ENCODE measurements around the gene DUS1L. TPM values are rescaled to one million over a fixed set of nuclear protein-coding genes. Genes with fewer than 3 reads are reported as not detected.

DUS1L gene
- total and polyA plus RNA-seq, 9 donors: 15.0 to 72.4 (median 62.5) TPM

DNA sequence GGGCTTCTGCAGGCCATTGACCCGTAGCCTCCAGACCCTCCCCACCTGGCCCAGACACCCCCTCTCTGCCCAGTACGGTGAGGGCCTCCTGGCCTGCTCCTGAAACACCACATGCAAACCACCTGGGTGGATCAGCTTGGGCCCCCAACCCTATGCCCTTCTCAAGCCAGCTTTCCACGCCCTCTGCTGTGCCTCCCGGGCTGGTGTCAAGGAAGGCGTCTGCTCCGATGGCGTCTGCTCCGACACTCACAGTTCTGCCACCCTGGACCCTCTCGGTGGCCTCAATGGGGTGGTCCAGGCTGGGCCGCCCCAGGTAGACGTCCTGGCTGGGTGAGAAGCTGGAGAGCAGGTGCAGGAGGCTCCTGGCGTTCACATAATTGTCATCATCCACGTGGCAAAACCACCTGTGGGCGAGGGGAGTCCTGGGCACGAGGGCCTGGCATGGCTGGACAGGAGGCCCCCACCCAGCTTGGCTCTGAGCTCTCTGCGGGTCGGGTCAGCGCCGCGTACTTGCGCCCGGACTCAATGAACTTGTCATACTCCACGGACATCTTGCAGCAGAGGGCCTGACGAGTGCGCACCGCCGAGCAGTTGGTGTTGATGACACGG is 15.3 kb downstream of the DUS1L start:
- Histone ChIP-seq H3K27ac (peak overlapping the region in 1 of 2 donors; percentile 75), H3K4me3 (peak overlapping the region; percentile 59), H3K9me3 (no peaks in the 10 kb centered on the region), H3K4me1 (ENCODE audit: insufficient read depth) (peaks cover 9% of the 10 kb centered on the region), H3K36me3 (no peaks in the 10 kb centered on the region), H3K27me3 (no peaks in the 10 kb centered on the region)
- TF ChIP-seq, protein P1, sequence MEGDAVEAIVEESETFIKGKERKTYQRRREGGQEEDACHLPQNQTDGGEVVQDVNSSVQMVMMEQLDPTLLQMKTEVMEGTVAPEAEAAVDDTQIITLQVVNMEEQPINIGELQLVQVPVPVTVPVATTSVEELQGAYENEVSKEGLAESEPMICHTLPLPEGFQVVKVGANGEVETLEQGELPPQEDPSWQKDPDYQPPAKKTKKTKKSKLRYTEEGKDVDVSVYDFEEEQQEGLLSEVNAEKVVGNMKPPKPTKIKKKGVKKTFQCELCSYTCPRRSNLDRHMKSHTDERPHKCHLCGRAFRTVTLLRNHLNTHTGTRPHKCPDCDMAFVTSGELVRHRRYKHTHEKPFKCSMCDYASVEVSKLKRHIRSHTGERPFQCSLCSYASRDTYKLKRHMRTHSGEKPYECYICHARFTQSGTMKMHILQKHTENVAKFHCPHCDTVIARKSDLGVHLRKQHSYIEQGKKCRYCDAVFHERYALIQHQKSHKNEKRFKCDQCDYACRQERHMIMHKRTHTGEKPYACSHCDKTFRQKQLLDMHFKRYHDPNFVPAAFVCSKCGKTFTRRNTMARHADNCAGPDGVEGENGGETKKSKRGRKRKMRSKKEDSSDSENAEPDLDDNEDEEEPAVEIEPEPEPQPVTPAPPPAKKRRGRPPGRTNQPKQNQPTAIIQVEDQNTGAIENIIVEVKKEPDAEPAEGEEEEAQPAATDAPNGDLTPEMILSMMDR (IDR thresholded peaks at IDR 0.05): no peak
- TF ChIP-seq EP300 (IDR thresholded peaks at IDR 0.05): no peak
- TF ChIP-seq POLR2A (IDR thresholded peaks at IDR 0.05): no peak
- intact Hi-C loops (cut with DNase I): loop anchor here in 1 of 4 donors (10.0 kb wide), 1 partner anchor 55 kb away; no protein-coding TSS in a partner anchor
- WGBS, 3 donors: 82 to 89% (median 84%) methylated on average over 25 to 28 of the region's 28 CpGs
- peak in 2 of 5 donors; percentile 13 to 37 for DNase-seq

DNA sequence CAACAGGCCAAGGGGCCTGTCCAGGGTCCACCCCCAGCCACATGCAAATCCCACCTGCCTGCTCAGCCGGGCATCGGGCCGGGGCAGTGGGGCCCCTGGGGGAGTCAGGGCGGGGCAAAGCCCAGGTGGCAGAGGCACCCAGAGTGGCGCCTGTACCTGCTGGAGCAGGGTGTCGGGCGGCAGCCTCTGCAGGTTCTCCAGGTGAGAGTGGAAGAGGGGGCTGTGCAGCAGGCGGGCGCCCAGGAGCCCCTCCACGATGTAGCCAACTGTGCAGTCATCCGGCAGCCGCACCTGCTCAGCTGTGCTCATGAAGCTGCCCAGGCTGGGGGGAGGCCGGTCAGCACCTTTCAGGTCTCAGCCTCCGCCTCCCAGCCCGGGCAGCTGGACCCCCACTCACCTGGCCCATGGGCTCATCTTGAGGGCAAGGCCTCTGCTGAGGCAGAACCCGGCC is 16.1 kb downstream of the DUS1L start:
- Histone ChIP-seq H3K4me1 (ENCODE audit: insufficient read depth) (peaks cover 9% of the 10 kb centered on the region), H3K9me3 (no peaks in the 10 kb centered on the region), H3K27ac (no peak overlapping the region), H3K4me3 (no peak overlapping the region), H3K36me3 (no peaks in the 10 kb centered on the region), H3K27me3 (no peaks in the 10 kb centered on the region)
- peak in 2 of 5 donors; percentile 8 to 23 for DNase-seq
- intact Hi-C loops (cut with DNase I): no loop called here
- 80 to 92% (median 92%) methylated on average over 3 to 16 of the region's 16 CpGs for WGBS, 3 donors
- TF ChIP-seq EP300 (IDR thresholded peaks at IDR 0.05): no peak
- no peak for TF ChIP-seq POLR2A (IDR thresholded peaks at IDR 0.05)
- TF ChIP-seq, protein P1 (IDR thresholded peaks at IDR 0.05): no peak

DNA sequence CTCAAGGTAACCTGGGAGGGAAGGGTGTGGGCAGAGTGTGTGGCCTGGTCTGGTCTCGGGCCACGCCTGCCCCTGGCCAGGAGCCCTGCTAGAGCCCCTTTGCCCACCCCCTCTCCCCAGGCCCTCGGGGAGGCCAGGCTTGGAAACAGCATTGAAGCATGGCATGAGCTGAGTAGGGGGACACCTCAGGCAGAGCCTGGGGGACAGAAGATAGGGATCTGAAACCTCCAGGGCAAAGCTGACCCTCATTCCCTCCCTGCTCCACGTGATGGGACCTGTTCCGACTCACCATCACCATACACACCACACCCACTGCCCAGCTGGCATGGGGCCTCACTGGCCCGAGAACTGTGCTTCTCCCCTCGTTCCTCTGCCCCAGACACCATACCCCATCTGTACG is 16.5 kb downstream of the DUS1L start:
- no peak for TF ChIP-seq POLR2A (IDR thresholded peaks at IDR 0.05)
- TF ChIP-seq, protein P1 (IDR thresholded peaks at IDR 0.05): no peak
- TF ChIP-seq EP300 (IDR thresholded peaks at IDR 0.05): no peak
- Histone ChIP-seq H3K27me3 (no peaks in the 10 kb centered on the region), H3K9me3 (no peaks in the 10 kb centered on the region), H3K36me3 (no peaks in the 10 kb centered on the region), H3K27ac (no peak overlapping the region), H3K4me3 (no peak overlapping the region), H3K4me1 (ENCODE audit: insufficient read depth) (peaks cover 9% of the 10 kb centered on the region)
- intact Hi-C loops (cut with DNase I): no loop called here
- 80 to 89% (median 87%) methylated on average over 6 to 8 of the region's 8 CpGs for WGBS, 3 donors
- DNase-seq: no peak

DNA sequence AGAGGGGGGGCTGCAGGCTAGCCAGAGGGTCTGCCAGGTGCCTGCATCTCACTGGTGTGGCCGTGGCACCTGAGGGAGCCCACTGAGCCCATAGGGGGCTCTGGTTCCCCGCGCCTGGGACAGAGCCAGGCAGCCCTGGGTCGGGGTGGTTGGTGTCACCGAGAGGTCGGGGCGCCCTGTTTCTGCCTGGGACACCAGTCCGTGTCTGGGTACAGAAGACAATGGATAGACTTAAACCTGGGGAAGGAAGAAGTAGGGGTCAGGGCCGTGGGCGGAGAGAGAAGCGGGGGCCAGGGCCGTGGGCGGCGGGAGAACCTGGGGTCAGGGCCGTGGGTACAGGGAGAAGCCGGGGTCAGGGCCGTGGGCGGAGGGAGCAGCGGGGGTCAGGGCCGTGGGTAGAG is 17.0 kb downstream of the DUS1L start:
- H3K27me3 ChIP-seq: no peaks in the 10 kb centered on the region
- H3K9me3 ChIP-seq: no peaks in the 10 kb centered on the region
- WGBS, 3 donors: 78 to 82% (median 79%) methylated on average over 20 of the region's 20 CpGs
- no peak for DNase-seq
- no peaks in the 10 kb centered on the region for H3K36me3 ChIP-seq
- intact Hi-C loops (cut with DNase I): no loop called here
- H3K4me3 ChIP-seq: no peak overlapping the region
- no peak overlapping the region for H3K27ac ChIP-seq
- H3K4me1 ChIP-seq (ENCODE audit: insufficient read depth): peaks cover 9% of the 10 kb centered on the region
- TF ChIP-seq, protein P1 (IDR thresholded peaks at IDR 0.05): no peak
- TF ChIP-seq POLR2A (IDR thresholded peaks at IDR 0.05) (no peak), EP300 (IDR thresholded peaks at IDR 0.05) (no peak)
